Endothelial cell of umbilical vein (primary cell): Measurements from ENCODE around the gene TARBP1.

Experiments used
- EZH2 ChIP-seq: IDR thresholded peaks from 2 replicates; pipeline ENCODE4 v1.6.1; 2012; ENCODE audit warnings: borderline replicate concordance, low read depth, mild to moderate bottlenecking, moderate library complexity, low read length, inconsistent platforms; ENCODE audit not compliant: severe bottlenecking
- POLR2A ChIP-seq: IDR thresholded peaks from 2 replicates; pipeline ENCODE4 v1.6.1; 2012; ENCODE audit warnings: low read depth, mild to moderate bottlenecking, control low read depth, low read length
- POLR2AphosphoS5 ChIP-seq: IDR thresholded peaks from 2 replicates; pipeline ENCODE4 v1.6.1; 2012; ENCODE audit warnings: low read depth, mild to moderate bottlenecking, control low read depth, low read length, moderate library complexity; ENCODE audit not compliant: insufficient read depth
- TF ChIP-seq, protein P1 (sequence below), 2 donors: IDR thresholded peaks; 1 replicate in 1 of 2; 2 replicates in 1 of 2; pipeline ENCODE4 v1.5.1; 2011; ENCODE audit warnings: low read length in 2 of 2, mild to moderate bottlenecking in 2 of 2, moderate library complexity in 2 of 2, control low read depth in 1 of 2, inconsistent platforms in 1 of 2, low read depth in 1 of 2; ENCODE audit not compliant: insufficient read depth in 1 of 2; ENCODE audit errors: extremely low read depth in 1 of 2
- TF ChIP-seq, protein P2 (sequence below): IDR thresholded peaks from 2 replicates; pipeline ENCODE4 v1.6.1; 2011; ENCODE audit not compliant: insufficient read depth, insufficient read length

DNA sequence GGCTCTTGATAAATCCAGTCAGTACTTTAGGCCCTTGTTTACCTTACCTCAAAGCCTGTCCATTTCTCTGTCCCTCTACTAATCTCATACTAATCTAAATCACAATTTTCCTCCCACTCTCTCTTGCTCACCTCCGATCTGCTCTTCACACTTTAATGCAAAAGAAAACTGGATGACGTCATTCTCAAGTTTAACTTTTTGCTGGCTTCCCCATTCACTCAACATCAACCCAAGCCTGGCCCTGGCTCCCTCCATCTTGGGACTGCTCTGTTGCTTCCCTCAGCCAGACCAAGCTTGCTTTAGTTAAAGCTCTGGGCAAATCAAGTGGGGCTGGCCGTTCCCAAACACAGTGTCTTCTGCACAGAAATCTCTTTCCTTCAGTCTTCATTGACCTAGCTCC is 76.0 kb downstream of the TARBP1 start:
- TF ChIP-seq, protein P1, sequence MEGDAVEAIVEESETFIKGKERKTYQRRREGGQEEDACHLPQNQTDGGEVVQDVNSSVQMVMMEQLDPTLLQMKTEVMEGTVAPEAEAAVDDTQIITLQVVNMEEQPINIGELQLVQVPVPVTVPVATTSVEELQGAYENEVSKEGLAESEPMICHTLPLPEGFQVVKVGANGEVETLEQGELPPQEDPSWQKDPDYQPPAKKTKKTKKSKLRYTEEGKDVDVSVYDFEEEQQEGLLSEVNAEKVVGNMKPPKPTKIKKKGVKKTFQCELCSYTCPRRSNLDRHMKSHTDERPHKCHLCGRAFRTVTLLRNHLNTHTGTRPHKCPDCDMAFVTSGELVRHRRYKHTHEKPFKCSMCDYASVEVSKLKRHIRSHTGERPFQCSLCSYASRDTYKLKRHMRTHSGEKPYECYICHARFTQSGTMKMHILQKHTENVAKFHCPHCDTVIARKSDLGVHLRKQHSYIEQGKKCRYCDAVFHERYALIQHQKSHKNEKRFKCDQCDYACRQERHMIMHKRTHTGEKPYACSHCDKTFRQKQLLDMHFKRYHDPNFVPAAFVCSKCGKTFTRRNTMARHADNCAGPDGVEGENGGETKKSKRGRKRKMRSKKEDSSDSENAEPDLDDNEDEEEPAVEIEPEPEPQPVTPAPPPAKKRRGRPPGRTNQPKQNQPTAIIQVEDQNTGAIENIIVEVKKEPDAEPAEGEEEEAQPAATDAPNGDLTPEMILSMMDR (IDR thresholded peaks at IDR 0.05; ENCODE audit: extremely low read depth in 1 of 2, insufficient read depth in 1 of 2, low read depth in 1 of 2, low read length in 2 of 2), result no peak
- TF ChIP-seq POLR2A (no peak), POLR2AphosphoS5 (no peak), EZH2 (no peak)
- TF ChIP-seq, protein P2, sequence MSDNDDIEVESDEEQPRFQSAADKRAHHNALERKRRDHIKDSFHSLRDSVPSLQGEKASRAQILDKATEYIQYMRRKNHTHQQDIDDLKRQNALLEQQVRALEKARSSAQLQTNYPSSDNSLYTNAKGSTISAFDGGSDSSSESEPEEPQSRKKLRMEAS, result no peak
